ENCODE measurements around the gene CASKIN2. TPM values are rescaled to one million over a fixed set of nuclear protein-coding genes. Genes with fewer than 3 reads are reported as not detected.
"Not testable (repeated sequence)": the region's sequence is repeated elsewhere in the genome, so short reads cannot be mapped to it uniquely, and the experiment has no call there.

The CASKIN2 gene
- total RNA-seq, 6 experiments from 2014 or later = 17.5 to 25.3 (median 21.5) TPM

DNA sequence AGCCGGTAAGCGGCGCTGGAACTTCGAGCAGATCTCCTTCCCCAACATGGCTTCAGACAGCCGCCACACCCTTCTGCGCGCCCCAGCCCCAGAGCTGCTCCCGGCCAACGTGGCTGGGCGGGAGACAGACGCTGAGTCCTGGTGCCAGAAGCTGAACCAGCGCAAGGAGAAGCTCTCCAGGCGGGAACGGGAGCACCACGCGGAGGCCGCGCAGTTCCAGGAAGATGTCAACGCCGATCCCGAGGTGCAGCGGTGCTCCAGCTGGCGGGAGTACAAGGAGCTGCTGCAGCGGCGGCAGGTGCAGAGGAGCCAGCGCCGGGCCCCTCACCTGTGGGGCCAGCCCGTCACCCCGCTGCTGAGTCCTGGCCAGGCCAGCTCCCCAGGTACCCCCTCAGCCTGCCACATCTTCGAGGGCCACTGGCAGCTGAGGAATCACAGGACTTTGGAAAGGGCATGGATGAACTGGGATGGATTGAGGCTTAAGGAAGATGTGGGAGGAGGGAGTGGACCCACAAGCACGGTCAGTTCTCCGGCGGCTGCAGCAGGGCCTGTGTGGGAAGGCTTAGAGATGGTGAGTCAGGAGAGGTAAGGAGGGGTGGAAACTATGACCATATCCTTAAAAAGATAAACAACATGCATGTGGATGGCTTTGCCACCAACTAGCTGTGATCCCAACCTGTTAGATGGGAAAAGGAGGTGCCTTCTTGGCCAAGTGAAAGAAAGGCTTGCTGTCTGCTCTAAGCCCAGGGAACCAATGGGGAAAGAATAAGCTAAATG, 6.8 kb upstream of the CASKIN2 start:
- Mint-ChIP-seq H3K9me3 (no peaks in the 10 kb centered on the region), H3K4me1 (ENCODE audit: low read depth) (peaks cover 10% of the 10 kb centered on the region), H3K36me3 (ENCODE audit: low read depth) (peaks cover 3% of the 10 kb centered on the region; the same call in 1 of the 2 replicates), H3K27me3 (ENCODE audit: insufficient read depth) (peaks cover 6% of the 10 kb centered on the region), H3K27ac (no peak overlapping the region), H3K4me3 (no peak overlapping the region)
- TF ChIP-seq, protein P1, sequence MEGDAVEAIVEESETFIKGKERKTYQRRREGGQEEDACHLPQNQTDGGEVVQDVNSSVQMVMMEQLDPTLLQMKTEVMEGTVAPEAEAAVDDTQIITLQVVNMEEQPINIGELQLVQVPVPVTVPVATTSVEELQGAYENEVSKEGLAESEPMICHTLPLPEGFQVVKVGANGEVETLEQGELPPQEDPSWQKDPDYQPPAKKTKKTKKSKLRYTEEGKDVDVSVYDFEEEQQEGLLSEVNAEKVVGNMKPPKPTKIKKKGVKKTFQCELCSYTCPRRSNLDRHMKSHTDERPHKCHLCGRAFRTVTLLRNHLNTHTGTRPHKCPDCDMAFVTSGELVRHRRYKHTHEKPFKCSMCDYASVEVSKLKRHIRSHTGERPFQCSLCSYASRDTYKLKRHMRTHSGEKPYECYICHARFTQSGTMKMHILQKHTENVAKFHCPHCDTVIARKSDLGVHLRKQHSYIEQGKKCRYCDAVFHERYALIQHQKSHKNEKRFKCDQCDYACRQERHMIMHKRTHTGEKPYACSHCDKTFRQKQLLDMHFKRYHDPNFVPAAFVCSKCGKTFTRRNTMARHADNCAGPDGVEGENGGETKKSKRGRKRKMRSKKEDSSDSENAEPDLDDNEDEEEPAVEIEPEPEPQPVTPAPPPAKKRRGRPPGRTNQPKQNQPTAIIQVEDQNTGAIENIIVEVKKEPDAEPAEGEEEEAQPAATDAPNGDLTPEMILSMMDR (IDR thresholded peaks at IDR 0.05) = no peak
- DNase-seq = no peak

- Mint-ChIP-seq H3K36me3 (ENCODE audit: low read depth) (peaks cover 3% of the 10 kb centered on the region; the same call in 1 of the 2 replicates), H3K9me3 (no peaks in the 10 kb centered on the region), H3K27ac (no peak overlapping the region), H3K4me1 (ENCODE audit: low read depth) (peaks cover 12% of the 10 kb centered on the region), H3K27me3 (ENCODE audit: insufficient read depth) (peaks cover 2% of the 10 kb centered on the region), H3K4me3 (no peak overlapping the region)
- TF ChIP-seq, protein P1 (IDR thresholded peaks at IDR 0.05) = no peak
- DNase-seq = no peak
Observed at GRCh38 chr17:75521290-75521689, 6.0 kb upstream of the CASKIN2 start.

GRCh38 chr17:75520413-75520812, 5.1 kb upstream of the CASKIN2 start:
- H3K27ac Mint-ChIP-seq; H3K36me3 Mint-ChIP-seq (ENCODE audit: low read depth); DNase-seq; H3K27me3 Mint-ChIP-seq (ENCODE audit: insufficient read depth); H3K4me3 Mint-ChIP-seq; H3K9me3 Mint-ChIP-seq: not testable (repeated sequence)
- H3K4me1 Mint-ChIP-seq (ENCODE audit: low read depth) = peaks cover 12% of the 10 kb centered on the region

GRCh38 chr17:75518983-75519537, 3.7 kb upstream of the CASKIN2 start:
- H3K27me3 Mint-ChIP-seq (ENCODE audit: insufficient read depth) = peaks cover 1% of the 10 kb centered on the region; the same call in 1 of the 2 replicates
- H3K36me3 Mint-ChIP-seq (ENCODE audit: low read depth) = peaks cover 4% of the 10 kb centered on the region; the same call in 1 of the 2 replicates
- no peak overlapping the region for H3K4me3 Mint-ChIP-seq
- no peak for DNase-seq
- H3K9me3 Mint-ChIP-seq = no peaks in the 10 kb centered on the region
- TF ChIP-seq, protein P1 (IDR thresholded peaks at IDR 0.05) = no peak
- H3K27ac Mint-ChIP-seq = no peak overlapping the region
- peaks cover 14% of the 10 kb centered on the region for H3K4me1 Mint-ChIP-seq (ENCODE audit: low read depth)

DNA sequence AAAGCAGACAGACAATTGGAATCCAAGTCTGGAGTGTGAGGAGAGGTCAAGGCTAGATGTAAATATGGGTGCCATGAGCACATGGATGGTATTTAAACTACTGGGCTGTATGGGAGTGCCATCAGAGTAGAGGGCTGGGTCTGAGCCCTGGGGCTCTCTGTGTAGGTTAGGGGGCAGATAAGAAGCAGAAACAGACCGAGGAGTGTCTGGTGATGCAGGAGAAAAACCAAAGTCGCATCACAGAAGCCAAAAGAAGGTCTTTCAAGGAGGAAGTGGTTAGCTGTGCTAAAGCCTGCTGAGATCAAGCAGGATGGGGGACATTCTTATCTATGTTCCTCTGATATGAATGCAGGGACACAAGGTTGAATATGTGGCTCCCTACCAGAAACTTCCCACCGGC, 2.9 kb upstream of the CASKIN2 start:
- peaks cover 13% of the 10 kb centered on the region for H3K36me3 Mint-ChIP-seq (ENCODE audit: low read depth)
- H3K27me3 Mint-ChIP-seq (ENCODE audit: insufficient read depth) = peaks cover 1% of the 10 kb centered on the region; the same call in 1 of the 2 replicates
- no peak overlapping the region for H3K4me3 Mint-ChIP-seq
- H3K27ac Mint-ChIP-seq = no peak overlapping the region
- TF ChIP-seq, protein P1 (IDR thresholded peaks at IDR 0.05) = no peak
- peaks cover 23% of the 10 kb centered on the region for H3K4me1 Mint-ChIP-seq (ENCODE audit: low read depth)
- no peaks in the 10 kb centered on the region for H3K9me3 Mint-ChIP-seq
- DNase-seq = no peak

GRCh38 chr17:75517297-75517865, 2.0 kb upstream of the CASKIN2 start:
- DNase-seq = no peak
- TF ChIP-seq, protein P1 (IDR thresholded peaks at IDR 0.05) = peak; percentile 18; the same call in 1 of the 2 replicates
- no peaks in the 10 kb centered on the region for H3K9me3 Mint-ChIP-seq
- peaks cover 1% of the 10 kb centered on the region; the same call in 1 of the 2 replicates for H3K27me3 Mint-ChIP-seq (ENCODE audit: insufficient read depth)
- peaks cover 31% of the 10 kb centered on the region for H3K4me1 Mint-ChIP-seq (ENCODE audit: low read depth)
- H3K27ac Mint-ChIP-seq = no peak overlapping the region
- peaks cover 13% of the 10 kb centered on the region for H3K36me3 Mint-ChIP-seq (ENCODE audit: low read depth)
- peak overlapping the region; percentile 88 for H3K4me3 Mint-ChIP-seq

Measured in HFFc6 (cell line).